SK-N-MC (cell line): ENCODE measurements around the gene SOS2.

ENCODE experiments used
- EZH2 ChIP-seq: fragments of 200-600 bp; sonication (generic); IDR thresholded peaks from one replicate; pipeline ENCODE4 v1.6.1; 2017; ENCODE audit warnings: antibody characterized with exemption
- FOXP2 ChIP-seq: optimal IDR thresholded peaks from 2 replicates; pipeline ENCODE3; 2011; ENCODE audit warnings: mild to moderate bottlenecking, moderate library complexity; ENCODE audit not compliant: insufficient read depth; ENCODE audit errors: extremely low read length, control extremely low read depth
- POLR2AphosphoS5 ChIP-seq: IDR thresholded peaks from 2 replicates; pipeline ENCODE4 v1.6.1; 2012; ENCODE audit warnings: mild to moderate bottlenecking, low read depth, low read length, borderline replicate concordance

DNA sequence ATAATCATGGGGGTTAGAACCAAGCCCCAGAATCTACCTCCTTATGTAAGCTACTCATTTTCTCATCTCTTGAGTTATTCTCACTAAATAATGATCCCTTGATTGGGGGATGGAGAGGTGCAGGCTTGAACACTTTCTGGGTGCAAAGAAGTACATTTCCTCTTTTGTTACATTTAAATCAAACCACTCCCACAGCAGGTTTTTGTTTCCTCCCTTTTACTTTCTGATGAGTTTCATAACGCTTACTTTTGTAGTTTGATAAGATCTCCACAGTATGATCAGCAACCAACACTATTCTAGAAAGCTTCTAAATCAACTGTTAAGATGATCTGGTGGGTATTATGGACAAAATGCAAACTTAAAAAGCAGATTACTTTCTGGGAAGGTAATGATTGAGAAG lies 135.5 kb downstream of the SOS2 start:
- no peak for TF ChIP-seq POLR2AphosphoS5
- no peak for TF ChIP-seq FOXP2
- no peak for TF ChIP-seq EZH2
